ENCODE measurements around the gene SSNA1. TPM values are rescaled to one million over a fixed set of nuclear protein-coding genes. Genes with fewer than 3 reads are reported as not detected.

The SSNA1 gene, protein sequence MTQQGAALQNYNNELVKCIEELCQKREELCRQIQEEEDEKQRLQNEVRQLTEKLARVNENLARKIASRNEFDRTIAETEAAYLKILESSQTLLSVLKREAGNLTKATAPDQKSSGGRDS
- 10 to 100 TPM; 48.6 to 49.5 TPM for total RNA-seq
- 100 to 1,000 TPM; 117 to 161 TPM for polyA plus RNA-seq

DNA sequence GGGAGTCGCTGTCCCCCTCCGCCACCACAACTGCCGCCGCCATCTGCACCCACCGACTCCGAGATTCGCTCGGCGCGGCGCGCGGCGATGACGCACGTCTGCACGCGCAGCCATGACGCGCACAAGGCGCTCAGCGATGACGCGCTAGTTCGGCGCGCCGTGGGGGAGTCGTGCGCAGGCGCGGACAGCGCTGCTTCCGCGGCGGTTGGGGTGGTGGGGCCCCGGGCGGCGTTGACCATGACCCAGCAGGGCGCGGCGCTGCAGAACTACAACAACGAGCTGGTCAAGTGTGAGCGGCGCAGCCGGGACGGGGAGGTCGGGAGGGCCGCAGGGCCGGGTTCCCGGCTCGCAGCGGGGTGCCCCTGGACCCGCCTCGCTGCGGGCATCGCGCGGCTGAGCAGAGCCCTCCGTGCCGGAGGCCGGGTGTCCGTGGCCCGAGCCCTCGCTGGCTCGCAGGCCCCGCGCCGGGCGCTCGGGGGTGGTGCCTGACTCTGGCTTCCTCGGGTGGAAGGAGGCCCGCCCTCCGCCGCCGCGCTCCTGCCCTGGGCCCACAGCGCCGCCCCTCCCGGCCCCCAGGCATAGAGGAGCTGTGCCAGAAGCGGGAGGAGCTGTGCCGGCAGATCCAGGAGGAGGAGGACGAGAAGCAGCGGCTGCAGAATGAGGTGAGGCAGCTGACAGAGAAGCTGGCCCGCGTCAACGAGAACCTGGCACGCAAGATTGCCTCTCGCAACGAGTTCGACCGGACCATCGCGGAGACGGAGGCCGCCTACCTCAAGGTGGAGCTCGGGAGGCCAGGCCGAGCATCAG lies at the start of gene SSNA1, which contains the start of gene ANAPC2:
Gene SSNA1 (plus strand): TSS at position 187 of the 807 bp plus-strand sequence. CDS start 51 bp downstream, at position 238.
Gene ANAPC2 (minus strand): TSS at position 71 of the 807 bp plus-strand sequence. CDS start 28 bp downstream, at position 43.
- peaks cover 0 to 5% (median 0%) of the 10 kb centered on the region in 8 donors for H3K9me3 Mint-ChIP-seq
- peak; percentile 84 to 96 (median 92) for DNase-seq
- H3K27me3 Mint-ChIP-seq, result no peaks in the 10 kb centered on the region
- Histone ChIP-seq H3K27me3 (ENCODE audit: insufficient read depth, low read length) (no peaks in the 10 kb centered on the region), H3K4me1 (ENCODE audit: insufficient read depth, low read length) (peaks cover 41% of the 10 kb centered on the region), H3K27ac (ENCODE audit: low read depth, low read length) (peak within 1 kb of the TSS; percentile 96), H3K9me3 (ENCODE audit: control insufficient read depth in 1 of 2, low read length in 2 of 2) (no peaks in the 10 kb centered on the region), H3K36me3 (ENCODE audit: insufficient read depth, low read length) (peaks cover 20% of the 10 kb centered on the region), H3K4me3 (ENCODE audit: low read length in 2 of 2) (peak within 1 kb of the TSS; percentile 81 to 90)
- intact Hi-C loops (cut with micrococcal nuclease), result loop anchor here (1.0 to 2.0 kb wide), 6 partner anchors 12 to 102 kb away; partner anchors contain the start of genes MAN1B1, NDOR1, TMEM203 and TPRN
- peak within 1 kb of the TSS; percentile 91 to 98 (median 96) for H3K27ac Mint-ChIP-seq
- CTCF ChIA-PET (ENCODE audit: partially characterized antibody), result interaction anchor here (0.7 to 3.8 kb wide), 16 partner anchors 9 to 93 kb away, joined by 3 to 15 read pairs (median 3); partner anchors contain the start of genes NELFB, RNF224 and TPRN
- POLR2A ChIA-PET (ENCODE audit: partially characterized antibody), result interaction anchor here (0.8 to 8.9 kb wide), 22 partner anchors 12 to 655 kb away, joined by 3 to 169 read pairs (median 6); partner anchors contain the start of genes CYSRT1, EXD3, MAN1B1 and NDOR1
- peaks cover 22 to 62% (median 33%) of the 10 kb centered on the region in 4 donors for H3K4me1 Mint-ChIP-seq
- H3K4me3 Mint-ChIP-seq, result peak within 1 kb of the TSS; percentile 91 to 97 (median 94)
- H3K36me3 Mint-ChIP-seq, result peaks cover 6 to 22% of the 10 kb centered on the region in 2 donors

DNA sequence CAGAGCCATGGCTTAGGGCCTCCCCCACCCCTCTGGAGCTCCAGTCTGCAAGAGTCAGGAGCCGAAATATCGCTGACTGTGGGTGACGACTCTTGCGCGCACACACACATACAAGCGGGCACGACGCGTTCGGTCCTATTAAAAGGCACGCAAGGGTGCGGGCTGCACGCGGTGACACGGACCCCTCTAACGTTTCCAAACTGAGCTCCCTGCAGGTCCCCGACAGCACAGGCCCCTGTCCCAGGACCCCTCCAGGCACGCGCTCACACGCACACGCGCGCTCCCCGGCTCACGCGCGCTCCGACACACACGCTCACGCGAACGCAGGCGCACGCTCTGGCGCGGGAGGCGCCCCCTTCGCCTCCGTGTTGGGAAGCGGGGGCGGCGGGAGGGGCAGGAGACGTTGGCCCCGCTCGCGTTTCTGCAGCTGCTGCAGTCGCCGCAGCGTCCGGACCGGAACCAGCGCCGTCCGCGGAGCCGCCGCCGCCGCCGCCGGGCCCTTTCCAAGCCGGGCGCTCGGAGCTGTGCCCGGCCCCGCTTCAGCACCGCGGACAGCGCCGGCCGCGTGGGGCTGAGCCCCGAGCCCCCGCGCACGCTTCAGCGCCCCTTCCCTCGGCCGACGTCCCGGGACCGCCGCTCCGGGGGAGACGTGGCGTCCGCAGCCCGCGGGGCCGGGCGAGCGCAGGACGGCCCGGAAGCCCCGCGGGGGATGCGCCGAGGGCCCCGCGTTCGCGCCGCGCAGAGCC lies 49.6 kb upstream of the SSNA1 start, which contains the start of gene GRIN1:
Gene GRIN1 (plus strand): TSS at position 433 of the 746 bp plus-strand sequence. CDS start 333 bp downstream, outside the sequence.
- H3K4me1 Mint-ChIP-seq, result peaks cover 3 to 5% (median 5%) of the 10 kb centered on the region in 4 donors
- H3K27ac ChIP-seq (ENCODE audit: low read depth, low read length), result no peak within 1 kb of the TSS
- H3K4me1 ChIP-seq (ENCODE audit: insufficient read depth, low read length), result no peaks in the 10 kb centered on the region
- peak in 3 of 5 donors; percentile 44 to 49 (median 48) for DNase-seq
- ChIA-PET CTCF (ENCODE audit: partially characterized antibody) (interaction anchor here (1.0 kb wide), 1 partner anchor 10 kb away, joined by 3 read pairs; no protein-coding TSS in a partner anchor), POLR2A (ENCODE audit: partially characterized antibody) (interaction anchor here (1.0 kb wide), 1 partner anchor 11 kb away, joined by 5 read pairs; no protein-coding TSS in a partner anchor)
- no peak within 1 kb of the TSS for H3K4me3 ChIP-seq (ENCODE audit: low read length in 2 of 2)
- H3K36me3 ChIP-seq (ENCODE audit: insufficient read depth, low read length), result no peaks in the 10 kb centered on the region
- peaks cover 34% of the 10 kb centered on the region for H3K27me3 ChIP-seq (ENCODE audit: insufficient read depth, low read length)
- H3K4me3 Mint-ChIP-seq, result no peak within 1 kb of the TSS
- H3K9me3 Mint-ChIP-seq, result peaks cover 0 to 5% (median 0%) of the 10 kb centered on the region in 8 donors
- intact Hi-C loops (cut with micrococcal nuclease), result no loop called here
- H3K9me3 ChIP-seq (ENCODE audit: control insufficient read depth in 1 of 2, low read length in 2 of 2), result no peaks in the 10 kb centered on the region
- peak within 1 kb of the TSS in 2 of 7 donors; percentile 38 to 75 for H3K27ac Mint-ChIP-seq
- peaks cover 41 to 43% of the 10 kb centered on the region in 2 donors for H3K27me3 Mint-ChIP-seq
- H3K36me3 Mint-ChIP-seq, result no peaks in the 10 kb centered on the region

DNA sequence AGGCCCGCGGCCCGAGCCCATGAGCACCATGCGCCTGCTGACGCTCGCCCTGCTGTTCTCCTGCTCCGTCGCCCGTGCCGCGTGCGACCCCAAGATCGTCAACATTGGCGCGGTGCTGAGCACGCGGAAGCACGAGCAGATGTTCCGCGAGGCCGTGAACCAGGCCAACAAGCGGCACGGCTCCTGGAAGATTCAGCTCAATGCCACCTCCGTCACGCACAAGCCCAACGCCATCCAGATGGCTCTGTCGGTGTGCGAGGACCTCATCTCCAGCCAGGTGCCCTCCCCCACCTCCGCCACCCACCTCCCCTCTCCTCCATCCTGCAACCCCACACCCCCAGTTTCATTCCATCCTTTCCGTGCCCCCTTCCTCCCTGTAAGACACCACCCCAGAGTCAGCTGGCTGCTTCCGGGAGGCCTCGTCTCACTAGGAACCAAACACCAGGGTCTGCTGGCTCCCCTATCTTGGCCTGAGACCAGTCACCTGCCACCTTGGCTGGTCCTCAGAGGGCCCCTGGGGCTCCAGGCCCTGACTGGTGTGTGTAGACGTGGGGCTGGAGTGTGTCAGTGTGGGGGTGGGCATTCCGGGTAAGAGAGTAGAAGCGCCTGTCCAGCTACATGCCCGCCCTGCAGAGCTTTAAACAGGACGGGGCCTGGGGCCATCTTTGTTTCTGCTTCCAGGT lies 48.9 kb upstream of the SSNA1 start:
- Mint-ChIP-seq H3K36me3 (no peaks in the 10 kb centered on the region), H3K9me3 (peaks cover 0 to 5% (median 0%) of the 10 kb centered on the region in 8 donors), H3K4me1 (peaks cover 3 to 5% (median 5%) of the 10 kb centered on the region in 4 donors), H3K4me3 (no peak overlapping the region), H3K27ac (no peak overlapping the region), H3K27me3 (peaks cover 41 to 44% of the 10 kb centered on the region in 2 donors)
- intact Hi-C loops (cut with micrococcal nuclease), result no loop called here
- Histone ChIP-seq H3K27ac (ENCODE audit: low read depth, low read length) (no peak overlapping the region), H3K4me3 (ENCODE audit: low read length in 2 of 2) (no peak overlapping the region), H3K36me3 (ENCODE audit: insufficient read depth, low read length) (no peaks in the 10 kb centered on the region), H3K4me1 (ENCODE audit: insufficient read depth, low read length) (no peaks in the 10 kb centered on the region), H3K27me3 (ENCODE audit: insufficient read depth, low read length) (peaks cover 34% of the 10 kb centered on the region), H3K9me3 (ENCODE audit: control insufficient read depth in 1 of 2, low read length in 2 of 2) (no peaks in the 10 kb centered on the region)
- ChIA-PET POLR2A (ENCODE audit: partially characterized antibody) (no interaction called here), CTCF (ENCODE audit: partially characterized antibody) (no interaction called here)
- no peak for DNase-seq

DNA sequence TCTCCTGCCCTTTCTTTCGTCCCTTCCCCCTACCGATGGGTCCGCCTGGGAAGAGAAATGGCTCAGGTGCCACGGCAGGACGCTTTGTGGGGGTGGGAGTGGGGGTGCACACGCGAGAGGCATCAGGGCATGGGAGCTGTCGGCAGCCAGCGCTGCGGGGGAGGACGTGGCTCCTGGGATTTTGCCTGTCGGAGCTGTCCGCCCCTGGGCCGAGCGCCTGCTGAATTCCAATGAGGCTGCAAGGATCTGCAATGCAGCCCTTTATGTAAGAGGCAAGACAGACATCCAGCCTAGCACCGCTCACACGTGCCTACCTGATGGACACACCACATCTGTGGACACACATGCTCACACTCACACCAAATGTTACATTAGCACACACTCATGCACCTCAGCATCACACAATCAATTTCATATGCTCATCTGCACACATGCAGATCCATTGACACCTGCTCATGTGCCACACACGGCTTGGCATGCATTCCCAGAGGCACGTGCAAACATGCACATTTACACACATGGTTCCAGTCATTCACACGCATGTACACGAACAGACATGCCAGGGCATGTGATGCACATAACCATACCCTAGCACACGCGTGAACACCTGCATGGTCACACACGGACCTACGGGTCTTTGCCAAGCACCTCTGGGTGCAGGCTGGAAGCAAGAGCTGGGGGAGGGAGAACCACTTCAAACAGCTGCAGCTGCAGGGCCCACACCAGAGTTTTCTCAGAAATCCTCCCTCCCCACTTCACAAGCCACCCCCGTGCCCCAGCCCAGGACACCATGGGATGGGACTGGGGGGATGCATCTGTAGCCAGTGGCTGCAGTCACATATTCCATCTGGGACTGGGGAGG lies 48.1 kb upstream of the SSNA1 start:
- no peak overlapping the region for H3K27ac Mint-ChIP-seq

DNA sequence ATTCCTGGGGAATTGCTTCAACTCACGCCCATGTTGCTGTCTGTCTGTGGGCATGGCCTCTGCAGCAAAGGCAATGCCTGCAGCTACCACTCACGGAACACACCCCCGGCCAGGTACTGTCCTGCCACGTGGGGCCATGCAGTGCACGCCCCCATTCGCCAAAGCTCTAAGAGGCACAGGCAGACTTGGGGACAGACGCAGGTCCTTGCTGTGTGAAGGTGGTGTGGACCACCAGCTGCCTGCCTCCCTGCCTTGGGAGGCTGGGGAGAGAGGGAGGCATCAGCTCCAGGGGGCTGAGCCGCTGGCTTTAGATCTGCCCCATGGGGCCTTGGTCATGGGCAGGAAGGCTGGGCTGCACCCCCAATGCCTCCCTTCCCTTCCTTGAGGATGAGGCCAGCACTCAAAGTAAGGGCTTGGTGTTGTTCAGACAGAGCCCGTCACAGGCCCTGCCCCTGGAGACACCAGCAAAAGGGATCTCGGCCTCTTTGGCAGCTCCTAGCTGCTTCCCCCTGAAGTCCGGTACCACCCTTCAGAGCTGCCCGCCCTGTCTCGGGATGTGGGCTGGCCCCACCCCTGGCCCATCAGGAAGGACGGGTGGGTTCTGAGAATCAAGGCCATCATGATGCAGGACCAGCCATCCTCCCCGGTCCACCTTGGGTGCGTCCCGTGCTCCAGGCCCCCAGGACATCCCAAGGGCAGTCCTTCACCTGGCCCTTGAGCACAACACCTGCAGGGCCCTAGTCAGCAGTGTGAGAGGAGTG lies 47.2 kb upstream of the SSNA1 start:
- no peak overlapping the region for H3K4me3 ChIP-seq (ENCODE audit: low read length in 2 of 2)
- Mint-ChIP-seq H3K9me3 (peaks cover 0 to 5% (median 0%) of the 10 kb centered on the region in 8 donors), H3K4me3 (no peak overlapping the region), H3K36me3 (no peaks in the 10 kb centered on the region), H3K4me1 (peaks cover 0 to 4% (median 4%) of the 10 kb centered on the region in 4 donors), H3K27me3 (peaks cover 35 to 38% of the 10 kb centered on the region in 2 donors), H3K27ac (no peak overlapping the region)
- POLR2A ChIA-PET (ENCODE audit: partially characterized antibody), result no interaction called here
- no peak overlapping the region for H3K27ac ChIP-seq (ENCODE audit: low read depth, low read length)
- H3K9me3 ChIP-seq (ENCODE audit: control insufficient read depth in 1 of 2, low read length in 2 of 2), result no peaks in the 10 kb centered on the region
- no peaks in the 10 kb centered on the region for H3K4me1 ChIP-seq (ENCODE audit: insufficient read depth, low read length)
- intact Hi-C loops (cut with micrococcal nuclease), result no loop called here
- no peak for DNase-seq
- CTCF ChIA-PET (ENCODE audit: partially characterized antibody), result no interaction called here
- peaks cover 34% of the 10 kb centered on the region for H3K27me3 ChIP-seq (ENCODE audit: insufficient read depth, low read length)
- no peaks in the 10 kb centered on the region for H3K36me3 ChIP-seq (ENCODE audit: insufficient read depth, low read length)

More for the DNA sequence above, 48.1 kb upstream of the SSNA1 start:
- Histone ChIP-seq H3K9me3 (ENCODE audit: control insufficient read depth in 1 of 2, low read length in 2 of 2) (no peaks in the 10 kb centered on the region), H3K27ac (ENCODE audit: low read depth, low read length) (no peak overlapping the region), H3K4me3 (ENCODE audit: low read length in 2 of 2) (no peak overlapping the region), H3K27me3 (ENCODE audit: insufficient read depth, low read length) (peaks cover 34% of the 10 kb centered on the region), H3K36me3 (ENCODE audit: insufficient read depth, low read length) (no peaks in the 10 kb centered on the region), H3K4me1 (ENCODE audit: insufficient read depth, low read length) (no peaks in the 10 kb centered on the region)
- DNase-seq, result no peak
- H3K4me3 Mint-ChIP-seq, result peak overlapping the region in 2 of 8 donors; percentile 7 to 15
- intact Hi-C loops (cut with micrococcal nuclease), result no loop called here
- H3K9me3 Mint-ChIP-seq, result peaks cover 0 to 5% (median 0%) of the 10 kb centered on the region in 8 donors
- H3K4me1 Mint-ChIP-seq, result peaks cover 3 to 5% (median 5%) of the 10 kb centered on the region in 4 donors
- ChIA-PET POLR2A (ENCODE audit: partially characterized antibody) (no interaction called here), CTCF (ENCODE audit: partially characterized antibody) (no interaction called here)
- H3K27me3 Mint-ChIP-seq, result peaks cover 41 to 44% of the 10 kb centered on the region in 2 donors
- no peaks in the 10 kb centered on the region for H3K36me3 Mint-ChIP-seq

All from CD4-positive, alpha-beta memory T cell (primary cell).